Measurements from ENCODE around the gene HOXD10.

The HOXD10 gene

DNA sequence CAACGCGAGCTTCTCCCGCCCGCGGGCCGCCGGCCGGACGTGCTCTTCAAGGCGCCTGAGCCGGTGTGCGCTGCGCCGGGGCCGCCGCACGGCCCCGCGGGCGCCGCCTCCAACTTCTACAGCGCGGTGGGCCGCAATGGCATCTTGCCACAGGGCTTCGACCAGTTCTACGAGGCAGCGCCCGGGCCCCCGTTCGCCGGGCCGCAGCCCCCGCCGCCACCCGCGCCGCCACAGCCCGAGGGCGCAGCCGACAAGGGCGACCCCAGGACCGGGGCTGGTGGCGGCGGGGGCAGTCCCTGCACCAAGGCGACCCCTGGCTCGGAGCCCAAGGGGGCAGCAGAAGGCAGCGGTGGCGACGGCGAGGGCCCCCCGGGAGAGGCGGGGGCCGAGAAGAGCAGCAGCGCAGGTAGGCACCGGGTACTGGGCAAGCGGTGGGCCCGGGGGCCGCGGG, 8.8 kb upstream of the HOXD10 start:
- DNase-seq: no peak

DNA sequence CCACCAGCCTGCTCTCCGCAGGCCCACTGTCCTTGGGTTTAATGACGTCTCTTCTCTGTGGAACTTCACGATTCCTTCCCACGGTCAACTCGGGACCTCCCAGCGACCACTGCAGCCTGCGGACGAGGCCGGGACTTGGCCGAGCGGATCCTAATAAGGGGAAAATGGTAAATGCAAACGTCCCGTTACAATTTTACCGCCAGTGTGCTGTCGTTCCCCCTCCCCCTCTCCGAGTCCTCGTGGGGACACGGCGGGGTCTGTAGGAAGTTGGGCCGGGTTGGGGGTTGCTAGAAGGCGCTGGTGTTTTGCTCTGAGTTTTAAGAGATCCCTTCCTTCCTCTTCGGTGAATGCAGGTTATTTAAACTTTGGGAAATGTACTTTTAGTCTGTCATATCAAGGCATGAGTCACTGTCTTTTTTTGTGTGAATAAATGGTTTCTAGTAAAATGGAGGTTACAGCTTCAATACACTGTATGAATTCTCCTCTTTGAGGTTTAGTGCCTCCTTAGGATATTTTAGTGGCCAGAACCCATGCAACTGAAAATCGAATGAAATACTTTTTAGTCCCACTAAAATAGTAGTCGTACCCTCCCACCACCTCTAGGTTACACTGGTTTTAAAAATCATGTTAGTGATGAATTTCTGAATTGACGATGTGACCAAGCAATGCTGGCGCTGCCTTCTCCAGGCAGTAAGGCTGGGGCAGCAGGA, 7.2 kb upstream of the HOXD10 start:
- no peak for DNase-seq

DNA sequence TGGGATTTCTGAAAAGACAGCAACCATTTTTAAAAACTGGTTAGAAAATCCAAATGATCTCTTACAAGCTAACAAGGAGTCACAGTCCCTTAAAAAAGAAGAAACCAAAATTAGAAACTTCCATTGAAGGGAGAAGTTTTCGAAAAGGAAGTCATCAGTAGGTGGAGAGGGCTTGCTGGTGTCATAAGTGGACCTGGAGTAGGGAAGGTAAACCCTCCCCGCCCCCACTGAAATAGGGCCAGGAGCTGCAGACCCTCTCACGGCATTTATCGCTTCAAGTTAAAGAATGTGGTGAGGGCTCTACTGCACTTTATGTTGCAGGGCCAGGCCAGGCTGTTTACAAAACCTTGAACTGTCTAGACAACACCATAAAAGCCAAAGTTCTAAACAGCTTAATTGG, 6.6 kb upstream of the HOXD10 start:
- no peak for DNase-seq

DNA sequence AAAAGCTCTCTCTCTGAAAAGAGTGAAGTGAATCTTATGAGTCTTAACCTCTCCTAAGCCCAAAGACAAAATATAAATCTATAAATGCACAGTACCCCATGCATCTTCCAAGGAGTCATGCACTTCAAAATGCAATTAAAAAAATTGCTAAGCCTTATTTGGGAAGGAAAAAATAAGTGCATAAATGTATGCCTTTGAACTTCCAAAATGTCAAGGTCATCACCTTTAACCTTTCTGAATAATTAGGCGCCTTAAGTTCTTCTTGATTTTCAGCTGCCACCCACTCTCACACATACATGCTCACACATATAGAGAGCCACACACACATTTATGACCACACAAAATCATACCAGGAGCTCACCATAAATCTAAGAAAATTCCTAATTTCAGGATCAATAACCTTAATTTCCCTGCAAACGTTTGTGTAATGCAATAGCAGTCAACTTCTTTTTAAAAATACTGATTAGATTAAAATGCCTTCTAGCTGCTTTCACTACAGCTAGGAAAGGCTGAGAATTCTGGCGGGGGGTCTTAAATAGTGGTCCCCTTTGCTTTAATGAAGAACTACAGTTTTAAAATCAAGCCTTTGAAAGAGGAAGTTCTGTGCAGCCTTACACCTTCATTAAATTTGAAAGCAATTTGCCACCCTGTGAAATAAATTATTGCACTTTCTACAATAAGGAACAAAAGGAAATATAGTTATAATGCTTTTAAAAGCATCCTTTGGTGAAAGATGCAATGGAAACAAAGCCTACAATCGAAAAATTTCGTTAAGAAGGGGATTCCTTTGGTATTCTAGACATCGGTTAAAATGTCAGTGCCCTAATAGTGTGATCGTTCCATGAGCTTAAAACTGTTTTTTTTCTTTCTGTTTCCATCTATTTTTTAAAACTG, 5.9 kb upstream of the HOXD10 start:
- no peak for DNase-seq

DNA sequence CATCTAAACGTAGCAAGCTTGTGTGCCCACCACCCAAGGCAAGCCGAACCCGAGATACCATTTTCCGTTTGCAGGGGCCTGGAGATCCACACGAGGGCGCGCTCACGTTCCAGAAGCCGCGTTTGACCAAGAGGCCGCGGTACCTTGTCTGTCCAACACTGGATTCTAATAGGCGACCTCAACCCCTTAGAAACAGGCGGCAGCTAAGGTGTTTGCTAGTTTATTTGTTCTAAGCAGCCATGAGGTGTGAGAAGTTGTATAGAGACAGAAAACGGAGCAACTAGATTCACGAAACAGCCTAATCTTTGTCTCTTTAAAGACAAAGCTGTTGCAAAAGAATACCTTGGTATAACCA, 5.3 kb upstream of the HOXD10 start:
- no peak for DNase-seq

DNA sequence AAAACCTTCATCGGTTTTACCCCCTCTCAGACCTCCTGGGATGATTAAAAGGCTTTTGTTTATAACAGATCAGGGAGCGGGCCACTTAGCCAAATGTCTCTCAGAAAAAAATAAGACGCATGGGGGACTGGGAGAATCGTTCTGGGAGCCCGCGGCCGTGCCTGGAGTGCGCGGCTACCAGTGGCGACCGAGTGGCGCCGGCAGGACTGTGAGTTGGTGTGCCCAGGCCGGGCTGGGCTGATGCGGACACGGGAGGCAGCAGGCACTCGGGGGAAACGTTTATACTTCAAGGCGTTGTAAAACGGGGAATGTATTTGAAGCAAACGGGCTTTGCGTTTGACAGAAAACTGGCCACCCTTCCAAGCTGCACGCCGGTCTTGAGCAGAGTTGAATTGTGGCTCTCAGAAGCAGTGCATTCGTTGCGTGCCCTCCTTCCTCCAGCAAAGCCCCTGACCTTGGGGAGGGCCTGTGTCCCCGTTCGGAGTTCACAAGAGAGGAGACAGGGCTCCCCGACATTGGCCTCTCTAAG, 4.7 kb upstream of the HOXD10 start:
- DNase-seq: no peak

DNA sequence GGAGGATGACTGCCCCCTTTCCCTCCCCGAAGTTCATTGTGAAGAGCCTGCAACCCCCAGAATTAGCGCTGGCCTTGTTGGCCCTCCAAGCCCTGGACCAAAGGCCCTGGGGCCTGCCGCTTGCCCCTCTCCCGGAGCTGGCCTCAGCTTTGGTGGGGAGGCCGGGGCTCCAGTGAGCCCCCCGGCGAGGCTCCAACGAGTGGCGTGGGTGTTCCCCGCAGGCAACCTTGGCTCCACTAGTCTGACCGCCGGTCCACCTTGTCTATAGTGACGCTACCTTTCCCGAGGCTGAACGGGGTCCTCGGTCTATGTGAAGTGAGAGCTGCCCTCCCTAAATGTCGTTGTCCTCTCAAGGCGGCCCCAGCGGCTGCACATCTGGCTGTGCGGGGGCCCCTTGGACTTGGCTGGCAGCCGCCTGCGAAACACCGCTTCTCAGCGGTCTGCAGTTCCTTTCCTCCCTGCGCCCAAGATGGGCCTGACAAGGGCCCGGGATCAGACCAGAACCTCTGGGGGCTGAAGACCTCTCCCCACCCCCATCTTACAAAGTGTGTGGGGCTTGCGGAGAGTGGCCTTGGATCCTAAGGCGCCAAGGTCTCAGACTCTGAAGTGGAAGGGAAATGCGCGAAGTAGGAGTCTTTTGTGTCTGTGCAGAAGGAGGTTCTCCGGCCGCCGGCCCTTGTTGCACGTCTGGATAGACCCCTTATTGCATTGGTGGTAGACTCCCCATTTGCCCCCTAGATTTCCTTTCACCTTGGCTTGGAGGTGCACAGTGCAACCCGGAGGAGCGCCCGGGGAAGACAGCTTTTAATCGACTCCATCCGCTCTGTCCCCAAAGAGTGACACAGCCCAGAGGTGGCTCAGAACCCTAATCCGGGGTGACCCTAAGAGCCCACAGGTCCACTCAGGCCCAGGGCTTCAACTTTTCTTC, 3.9 kb upstream of the HOXD10 start:
- DNase-seq: no peak

DNA sequence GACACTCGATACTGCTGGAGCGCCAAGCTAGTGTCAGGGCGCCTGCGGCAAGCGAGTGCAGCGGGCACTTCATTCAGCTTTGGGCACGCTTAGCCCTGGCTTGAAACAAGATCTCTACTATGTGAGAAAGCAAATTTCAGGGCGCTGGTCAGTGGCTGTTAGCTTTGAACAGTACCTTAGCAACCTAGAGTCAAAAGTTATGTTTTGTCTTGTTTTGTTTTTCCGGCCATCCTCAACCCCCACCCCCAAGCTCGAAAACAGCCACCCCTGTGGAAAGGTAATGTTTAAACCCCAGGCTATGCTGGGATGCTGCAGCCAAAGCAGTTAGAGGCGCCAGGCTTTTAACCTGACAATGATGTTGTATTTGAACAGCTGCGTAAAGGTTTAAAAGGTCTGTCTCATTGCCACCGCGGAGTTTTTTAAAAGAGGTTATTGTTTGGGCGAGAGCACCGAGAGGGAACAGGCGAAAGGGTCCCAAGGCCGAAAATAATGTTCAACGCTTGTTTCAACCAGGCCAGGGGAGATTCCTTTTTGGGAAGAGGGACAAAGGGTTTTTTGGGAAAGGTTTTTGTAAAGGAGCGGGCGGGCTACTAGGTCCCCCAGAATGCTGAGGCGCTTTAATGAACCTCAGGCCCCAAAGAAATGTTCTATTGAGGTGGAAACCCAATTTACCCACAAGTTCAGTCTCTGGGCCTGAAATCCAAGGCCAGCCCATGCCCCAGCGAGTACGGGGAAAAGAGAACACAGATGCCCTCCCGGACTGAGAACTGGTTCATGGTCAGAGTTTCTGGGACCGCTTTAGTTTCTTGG, 2.3 kb upstream of the HOXD10 start:
- DNase-seq: no peak

DNA sequence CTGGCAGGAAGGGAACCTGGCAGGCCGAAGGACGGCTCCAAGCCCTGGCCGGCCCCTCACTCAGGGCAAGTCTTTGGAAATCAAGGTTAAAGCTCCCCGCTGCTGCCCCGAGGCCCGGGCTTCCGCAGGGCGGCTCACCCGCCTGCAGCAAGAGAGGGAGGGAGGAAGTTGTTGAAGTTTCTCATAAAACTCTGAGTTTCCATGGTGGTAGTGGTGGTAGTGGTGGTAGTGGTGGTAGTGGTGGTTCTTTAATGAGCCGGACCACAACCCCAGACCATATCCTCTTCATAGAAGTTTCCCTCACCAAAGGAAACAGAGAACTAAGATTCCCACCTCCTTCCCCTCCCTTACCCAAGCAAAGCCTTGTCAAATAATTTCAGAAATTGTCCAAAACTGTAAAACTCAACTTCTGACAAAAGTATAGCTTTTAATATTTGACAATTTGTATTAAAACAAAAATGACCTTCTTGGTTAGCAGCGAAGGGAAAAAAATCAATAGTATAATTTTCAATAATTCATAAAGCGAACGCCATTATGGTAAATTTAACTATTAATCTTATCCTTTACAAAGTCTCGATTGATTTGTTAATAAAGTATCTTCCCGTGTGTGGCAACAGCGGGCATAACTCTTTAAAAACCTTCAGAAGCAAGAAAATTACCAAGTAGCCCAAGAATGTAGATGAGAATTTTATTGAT, 1.5 kb upstream of the HOXD10 start:
- no peak for DNase-seq

DNA sequence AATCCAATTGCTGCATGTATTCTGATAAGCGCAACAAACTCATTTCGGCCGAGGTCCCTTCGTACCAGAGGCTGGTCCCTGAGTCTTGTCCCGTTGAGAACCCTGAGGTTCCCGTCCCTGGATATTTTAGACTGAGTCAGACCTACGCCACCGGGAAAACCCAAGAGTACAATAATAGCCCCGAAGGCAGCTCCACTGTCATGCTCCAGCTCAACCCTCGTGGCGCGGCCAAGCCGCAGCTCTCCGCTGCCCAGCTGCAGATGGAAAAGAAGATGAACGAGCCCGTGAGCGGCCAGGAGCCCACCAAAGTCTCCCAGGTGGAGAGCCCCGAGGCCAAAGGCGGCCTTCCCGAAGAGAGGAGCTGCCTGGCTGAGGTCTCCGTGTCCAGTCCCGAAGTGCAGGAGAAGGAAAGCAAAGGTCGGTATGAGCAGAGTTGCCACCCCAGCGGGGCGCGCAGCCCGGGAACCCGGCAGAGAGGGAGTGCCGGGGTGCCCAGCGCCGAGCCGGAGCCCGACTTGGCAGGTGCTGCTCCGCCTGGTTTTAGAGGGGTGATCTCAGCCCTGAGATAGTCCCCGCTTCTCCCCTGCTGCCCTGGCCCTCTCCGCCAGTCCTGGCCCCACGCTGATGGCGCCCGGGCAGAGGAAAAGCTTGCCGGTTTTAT, 714 bp downstream of the HOXD10 start:
- DNase-seq: no peak

DNA sequence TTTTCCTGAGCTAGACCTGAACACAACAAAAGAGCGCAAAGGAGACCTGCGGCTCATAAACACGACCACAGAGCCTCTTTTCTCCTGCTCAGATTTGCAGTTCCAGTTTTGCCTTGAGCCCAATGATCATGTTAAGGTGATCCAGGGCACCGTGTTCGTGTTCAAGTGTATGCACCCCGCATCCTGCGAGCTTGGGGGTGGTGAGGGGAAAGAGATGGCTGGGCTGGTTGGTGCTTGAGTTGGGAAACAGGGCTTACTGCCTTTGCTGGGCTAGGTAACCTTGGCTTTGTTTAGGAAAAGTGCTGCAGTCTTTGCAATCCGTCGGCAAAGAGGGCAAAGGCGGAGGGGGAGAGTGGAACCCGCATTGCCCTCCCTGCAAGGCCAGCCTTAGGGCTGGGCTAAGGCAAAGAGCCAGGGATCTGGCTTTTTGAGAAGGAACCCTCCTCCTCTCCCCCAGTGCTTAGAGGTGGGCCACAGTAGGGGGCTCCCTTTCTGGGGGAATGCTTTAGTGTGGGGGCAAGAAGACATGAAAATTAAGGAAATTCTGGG, 1.3 kb downstream of the HOXD10 start:
- no peak for DNase-seq

DNA sequence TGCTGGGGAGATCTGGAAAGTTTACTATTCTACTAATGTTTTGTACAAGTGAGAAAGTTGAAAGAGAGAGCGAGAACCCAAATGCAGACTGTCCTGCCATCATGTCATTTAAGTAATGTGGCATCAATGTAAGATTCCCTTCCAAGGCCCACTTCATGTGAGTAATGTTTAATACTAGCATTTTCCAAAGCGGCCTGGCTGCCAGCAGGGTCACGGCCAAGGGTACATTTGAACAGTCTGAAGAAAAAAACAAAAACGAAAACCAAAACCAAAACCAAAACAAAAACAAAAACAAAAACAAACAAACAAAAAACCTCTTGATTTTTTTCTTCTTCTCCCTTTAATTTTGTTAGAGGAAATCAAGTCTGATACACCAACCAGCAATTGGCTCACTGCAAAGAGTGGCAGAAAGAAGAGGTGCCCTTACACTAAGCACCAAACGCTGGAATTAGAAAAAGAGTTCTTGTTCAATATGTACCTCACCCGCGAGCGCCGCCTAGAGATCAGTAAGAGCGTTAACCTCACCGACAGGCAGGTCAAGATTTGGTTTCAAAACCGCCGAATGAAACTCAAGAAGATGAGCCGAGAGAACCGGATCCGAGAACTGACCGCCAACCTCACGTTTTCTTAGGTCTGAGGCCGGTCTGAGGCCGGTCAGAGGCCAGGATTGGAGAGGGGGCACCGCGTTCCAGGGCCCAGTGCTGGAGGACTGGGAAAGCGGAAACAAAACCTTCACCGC, 2.2 kb downstream of the HOXD10 start:
- no peak for DNase-seq

DNA sequence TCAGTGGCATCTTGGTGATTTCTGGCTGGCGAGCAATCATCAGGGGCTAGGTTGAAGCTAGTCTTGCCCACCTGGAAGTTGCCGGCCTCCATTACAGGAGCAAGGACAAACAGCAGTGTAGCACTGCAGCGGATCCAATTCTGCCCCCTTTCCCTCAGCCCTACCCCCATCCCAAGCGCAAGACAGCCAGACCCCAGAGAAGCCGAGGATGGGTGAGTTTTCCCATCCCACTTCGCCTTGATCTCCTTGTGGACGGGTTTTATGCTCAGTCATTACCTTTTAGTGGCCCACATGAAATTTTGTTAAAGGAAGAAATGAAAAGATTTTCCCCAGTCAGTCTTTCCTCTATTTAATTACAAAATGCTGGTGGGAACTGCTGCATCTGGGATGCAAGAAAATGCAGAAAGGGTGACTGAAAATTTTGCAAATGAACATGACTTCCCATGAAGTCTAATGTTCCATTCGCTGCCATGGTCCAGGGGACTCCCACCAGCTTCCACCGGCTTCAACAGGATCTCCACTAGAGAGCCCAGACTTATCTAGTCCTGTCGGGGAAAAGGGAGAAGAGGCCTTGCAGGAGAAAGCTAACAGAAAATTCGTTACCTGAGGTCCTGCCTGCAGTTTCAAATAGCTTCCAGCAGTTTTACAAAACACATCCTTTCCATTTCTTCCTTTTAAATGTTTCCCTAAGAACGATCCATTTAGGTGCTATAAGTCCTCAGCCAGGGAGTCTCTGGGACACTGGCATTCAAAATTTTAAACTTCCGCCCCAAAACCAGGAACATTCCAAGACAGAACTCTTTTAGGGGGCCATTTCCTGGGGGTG, 4.0 kb downstream of the HOXD10 start:
- no peak for DNase-seq

DNA sequence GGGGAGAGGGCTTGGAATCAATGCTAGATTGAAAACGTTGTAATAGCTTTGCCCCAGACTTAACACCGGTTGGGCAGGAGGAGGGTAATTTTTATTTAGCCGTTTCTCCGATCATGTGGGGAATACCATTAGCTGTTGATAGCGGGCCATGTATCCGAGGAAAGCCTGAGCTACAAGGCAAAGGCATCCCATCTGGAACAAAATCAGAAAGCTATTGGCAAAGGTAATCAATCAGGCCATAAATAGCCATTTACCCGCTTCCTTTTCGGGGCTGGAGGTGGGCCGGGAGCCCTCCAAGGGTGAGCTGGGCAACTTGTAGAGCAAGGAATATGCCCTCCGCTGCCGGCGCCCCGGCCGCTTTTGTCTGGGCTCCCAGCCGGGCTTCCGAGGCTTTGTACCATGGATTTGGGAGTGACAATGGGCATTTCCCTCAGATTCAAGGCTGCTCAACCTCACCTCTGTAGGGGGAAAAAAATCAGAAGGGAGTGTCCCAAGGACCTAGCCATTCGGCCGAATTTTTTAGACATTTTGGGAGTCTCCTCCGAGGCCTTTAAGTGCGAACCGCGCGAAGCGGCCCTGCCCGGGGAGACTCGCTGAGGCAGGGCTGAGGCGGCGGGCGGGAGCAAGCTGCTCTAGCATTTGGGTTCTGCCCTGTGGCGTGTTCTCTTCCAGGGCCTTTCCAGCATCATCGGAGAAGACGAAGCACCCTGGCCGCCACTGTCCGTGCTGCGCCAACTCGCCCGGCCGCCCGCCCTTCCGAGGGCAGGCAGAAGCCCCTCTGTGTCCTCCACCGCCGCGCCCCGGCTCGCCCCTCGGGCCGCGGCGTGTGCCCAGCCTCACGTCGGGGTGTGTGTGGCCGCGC, 4.8 kb downstream of the HOXD10 start:
- DNase-seq: no peak

DNA sequence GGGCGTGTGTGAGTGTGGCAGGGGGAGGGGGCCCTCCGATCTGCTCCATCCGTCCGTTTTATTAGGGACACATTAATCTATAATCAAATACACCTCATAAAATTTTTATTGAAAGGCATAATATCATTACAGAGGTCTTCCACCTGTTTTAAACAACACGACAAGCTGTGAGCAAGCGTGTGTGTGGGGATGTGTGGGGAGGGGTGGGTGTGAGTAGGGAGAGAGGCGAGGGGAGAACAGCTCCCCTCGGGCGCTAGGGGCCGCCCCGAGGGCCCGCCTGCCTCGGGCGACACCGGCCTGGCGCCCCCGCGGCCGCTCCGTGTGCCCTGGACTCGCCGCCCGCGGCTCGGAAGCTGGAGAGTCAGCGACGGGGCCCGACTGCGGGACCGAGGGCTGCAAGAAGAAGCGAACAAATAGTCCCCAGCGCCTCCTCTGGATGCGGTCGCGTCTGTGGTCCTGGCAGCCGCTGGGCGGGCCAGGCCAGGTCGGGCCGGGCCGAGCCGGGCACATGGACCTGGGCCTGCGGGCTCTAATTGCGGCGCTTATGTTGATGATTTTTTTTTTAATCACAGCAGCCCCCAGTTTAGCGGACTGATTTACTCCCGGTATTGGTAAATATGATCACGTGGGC, 5.6 kb downstream of the HOXD10 start:
- no peak for DNase-seq

DNA sequence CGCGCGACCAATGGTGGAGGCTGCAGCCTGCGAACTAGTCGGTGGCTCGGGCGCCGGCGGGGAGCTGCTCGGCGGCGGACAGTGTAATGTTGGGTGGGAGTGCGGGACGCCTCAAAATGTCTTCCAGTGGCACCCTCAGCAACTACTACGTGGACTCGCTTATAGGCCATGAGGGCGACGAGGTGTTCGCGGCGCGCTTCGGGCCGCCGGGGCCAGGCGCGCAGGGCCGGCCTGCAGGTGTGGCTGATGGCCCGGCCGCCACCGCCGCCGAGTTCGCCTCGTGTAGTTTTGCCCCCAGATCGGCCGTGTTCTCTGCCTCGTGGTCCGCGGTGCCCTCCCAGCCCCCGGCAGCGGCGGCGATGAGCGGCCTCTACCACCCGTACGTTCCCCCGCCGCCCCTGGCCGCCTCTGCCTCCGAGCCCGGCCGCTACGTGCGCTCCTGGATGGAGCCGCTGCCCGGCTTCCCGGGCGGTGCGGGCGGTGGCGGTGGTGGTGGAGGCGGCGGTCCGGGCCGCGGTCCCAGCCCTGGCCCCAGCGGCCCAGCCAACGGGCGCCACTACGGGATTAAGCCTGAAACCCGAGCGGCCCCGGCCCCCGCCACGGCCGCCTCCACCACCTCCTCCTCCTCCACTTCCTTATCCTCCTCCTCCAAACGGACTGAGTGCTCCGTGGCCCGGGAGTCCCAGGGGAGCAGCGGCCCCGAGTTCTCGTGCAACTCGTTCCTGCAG, 6.3 kb downstream of the HOXD10 start, which contains the start of gene HOXD9:
Gene HOXD9, plus strand, starts transcription at position 37 of the 728 bp plus-strand sequence. Its CDS starts 50 bp downstream, at position 87.
- no peak for DNase-seq
